Adrenal gland (tissue), 12 donors: ENCODE measurements around the gene CHRNB2. TPM values are rescaled to one million over a fixed set of nuclear protein-coding genes. Genes with fewer than 3 reads are reported as not detected.
A peak's percentile ranks its signal among the peaks of the same experiment; 100 is the strongest.

Experiments used
- DNase-seq, 7 donors: peaks; one replicate each; pipeline ENCODE4 v3.0.0-alpha.2; 2019 to 2020
- H3K27ac ChIP-seq, 5 donors: fragments of 200-600 bp; sonication (generic) in 4 of 5; 1 replicate in 3 of 5; 2 replicates in 2 of 5; pipeline versions ENCODE4 v1.5.1 to v1.8.0; 2016 to 2020; ENCODE audit warnings: mild to moderate bottlenecking in 1 of 5
- H3K27me3 ChIP-seq: fragments of 200-600 bp; 2 replicates; pipeline ENCODE4 v1.8.0; 2021
- H3K36me3 ChIP-seq, 2 donors: fragments of 200-600 bp; replicated peaks in 1 of 2; 1 replicate in 1 of 2; 2 replicates in 1 of 2; pipeline versions ENCODE4 v1.5.1 to v1.8.0; 2018 to 2022
- H3K4me1 ChIP-seq, 2 donors: fragments of 200-600 bp; replicated peaks in 1 of 2; 1 replicate in 1 of 2; 2 replicates in 1 of 2; pipeline versions ENCODE4 v1.5.1 to v1.8.0; 2018 to 2021
- H3K4me3 ChIP-seq, 4 donors: fragments of 200-600 bp; sonication (generic) in 3 of 4; one replicate each; pipeline ENCODE4 v1.5.1; 2016 to 2018
- H3K9me3 ChIP-seq, 3 donors: fragments of 200-600 bp; sonication (generic) in 1 of 3; replicated peaks in 1 of 3; 1 replicate in 2 of 3; 2 replicates in 1 of 3; pipeline versions ENCODE4 v1.5.1 to v1.8.0; 2016 to 2021
- CTCF ChIP-seq, 6 experiments: fragments of 450-650 bp in 4 of 6; fragments of 200-600 bp in 2 of 6; sonication (generic) in 1 of 6; IDR thresholded peaks; 1 replicate in 5 of 6; 2 replicates in 1 of 6; pipeline versions ENCODE4 v1.5.1 to v1.8.0; 2016 to 2021; ENCODE audit warnings: antibody characterized with exemption in 6 of 6, mild to moderate bottlenecking in 2 of 6, moderate library complexity in 1 of 6
- POLR2A ChIP-seq, 2 donors: fragments of 450-650 bp; IDR thresholded peaks; one replicate each; pipeline ENCODE4 v1.6.1; 2017; ENCODE audit warnings: antibody characterized with exemption in 2 of 2, mild to moderate bottlenecking in 2 of 2, moderate library complexity in 1 of 2
- WGBS, 4 donors: extraction: QIAGEN DNeasy Blood & Tissue Kit in 2 of 4; methylation state at CpG; one replicate each; pipeline versions ENCODE4 v1.1.5 to v1.1.7; 2013 to 2017; 5-methylcytosine and 5-hydroxymethylcytosine counted together
- intact Hi-C, 2 donors: fragments of 100-400 bp; cut with DNase I; formaldehyde crosslinking; loops; one replicate each; pipeline versions ENCODE4 v1.14.1 to v1.15.0; 2022 to 2023
- polyA plus RNA-seq, 3 donors: library from polyadenylated mRNA; stranded (reverse); fragments of 200-250 nt in 2 of 3; fragments of 350-450 nt in 1 of 3; fragmentation: Illumina TruSeq in 1 of 3; extraction: RNeasy Lipid Tissue Mini Kit (QIAGEN cat#74804) in 1 of 3; gene quantifications; one replicate each; pipeline ENCODE4 v1.2.3, GENCODE V29; 2013 to 2014
- total RNA-seq, 9 donors: library from RNA; depleted of rRNA in 4 of 9; stranded (reverse); fragments of >200 nt in 4 of 9; fragments of 120-200 nt in 1 of 9; fragmentation: NEBNext Ultra II Directional in 1 of 9; extraction: Animal tissue kit (Norgen Biotek cat#: 25700) in 1 of 9; gene quantifications; one replicate each; pipeline versions ENCODE4 v1.1.0 to v1.2.4, GENCODE V29; 2013 to 2023
- donor health status: healthy with polysubstance abuse.
- donor health status: Bipolar disorder and iron deficiency.
- donor health status: DM: yes; HTN: yes; CAD: no.
- donor health status: DM: no; HTN: no; CAD: no.
- donor health status: DM: no; HTN: no; CAD: no.
- donor health status: DM: yes; HTN: yes; CAD: no.

Gene CHRNB2
- total and polyA plus RNA-seq, 12 donors: 0.06 to 2.2 (median 0.74) TPM

- H3K9me3 ChIP-seq: no peaks in the 10 kb centered on the region
- DNase-seq: no peak
- H3K27me3 ChIP-seq: no peaks in the 10 kb centered on the region
- H3K36me3 ChIP-seq: no peaks in the 10 kb centered on the region
- intact Hi-C loops: no loop called here
- peaks cover 7 to 21% of the 10 kb centered on the region in 2 donors for H3K4me1 ChIP-seq
- H3K4me3 ChIP-seq: no peak overlapping the region
- TF ChIP-seq POLR2A (IDR thresholded peaks at IDR 0.05) (no peak), CTCF (IDR thresholded peaks at IDR 0.05) (no peak)
- WGBS, 4 donors: 91 to 98% (median 93%) methylated on average over 4 of the region's 4 CpGs
- peak overlapping the region in 3 of 5 donors; percentile 0 to 23 (median 4) for H3K27ac ChIP-seq
Measured at GRCh38 chr1:154615411-154615810, 47.8 kb downstream of the CHRNB2 start.

- H3K4me3 ChIP-seq: no peak overlapping the region
- intact Hi-C loops: no loop called here
- H3K4me1 ChIP-seq: peaks cover 7 to 27% of the 10 kb centered on the region in 2 donors
- H3K27me3 ChIP-seq: no peaks in the 10 kb centered on the region
- no peaks in the 10 kb centered on the region for H3K9me3 ChIP-seq
- no peak for DNase-seq
- no peaks in the 10 kb centered on the region for H3K36me3 ChIP-seq
- TF ChIP-seq CTCF (IDR thresholded peaks at IDR 0.05): no peak
- TF ChIP-seq POLR2A (IDR thresholded peaks at IDR 0.05): no peak
- 79 to 85% (median 82%) methylated on average over 5 of the region's 5 CpGs for WGBS, 4 donors
- H3K27ac ChIP-seq: peak overlapping the region in 1 of 5 donors; percentile 2
Measured at GRCh38 chr1:154616659-154617345, 49.2 kb downstream of the CHRNB2 start.

- no peaks in the 10 kb centered on the region for H3K27me3 ChIP-seq
- no peaks in the 10 kb centered on the region for H3K9me3 ChIP-seq
- intact Hi-C loops: no loop called here
- H3K27ac ChIP-seq: no peak overlapping the region
- no peak for DNase-seq
- H3K36me3 ChIP-seq: no peaks in the 10 kb centered on the region
- WGBS, 4 donors: 86 to 91% (median 90%) methylated on average over 5 of the region's 5 CpGs
- no peak for TF ChIP-seq CTCF (IDR thresholded peaks at IDR 0.05)
- no peak for TF ChIP-seq POLR2A (IDR thresholded peaks at IDR 0.05)
- H3K4me3 ChIP-seq: no peak overlapping the region
- H3K4me1 ChIP-seq: peaks cover 7 to 26% of the 10 kb centered on the region in 2 donors
Measured at GRCh38 chr1:154619181-154619948, 51.8 kb downstream of the CHRNB2 start.

GRCh38 chr1:154620751-154621150, 53.2 kb downstream of the CHRNB2 start:
- 64 to 77% (median 71%) methylated on average over 3 of the region's 3 CpGs for WGBS, 4 donors
- H3K4me1 ChIP-seq: peaks cover 7 to 12% of the 10 kb centered on the region in 2 donors
- TF ChIP-seq POLR2A (IDR thresholded peaks at IDR 0.05) (no peak), CTCF (IDR thresholded peaks at IDR 0.05) (no peak)
- H3K36me3 ChIP-seq: no peaks in the 10 kb centered on the region
- DNase-seq: no peak
- H3K4me3 ChIP-seq: no peak overlapping the region
- no peaks in the 10 kb centered on the region for H3K27me3 ChIP-seq
- no peak overlapping the region for H3K27ac ChIP-seq
- intact Hi-C loops: no loop called here
- no peaks in the 10 kb centered on the region for H3K9me3 ChIP-seq
